GM18508 (cell line): ENCODE data around the gene C16orf92.

Experiments
- ATAC-seq: cut with Tn5 transposase; IDR thresholded peaks from one replicate; pipeline ENCODE4 v1.9.1; 2021; ENCODE audit warnings: moderate number of reproducible peaks; ENCODE audit not compliant: insufficient read depth, unreplicated experiment

Gene C16orf92

GRCh38 chr16:29988346-29989075 lies 34.5 kb upstream of the C16orf92 start:
- no peak for ATAC-seq

GRCh38 chr16:29989111-29989858 lies 33.7 kb upstream of the C16orf92 start:
- ATAC-seq = no peak

- no peak for ATAC-seq
Observed at GRCh38 chr16:29990034-29990433, 33.0 kb upstream of the C16orf92 start.

GRCh38 chr16:29990883-29991570 lies 32.0 kb upstream of the C16orf92 start:
- no peak for ATAC-seq

- no peak for ATAC-seq
Observed at GRCh38 chr16:29991571-29991904, 31.5 kb upstream of the C16orf92 start.

- no peak for ATAC-seq
Observed at GRCh38 chr16:29992344-29992967, 30.5 kb upstream of the C16orf92 start.

GRCh38 chr16:29993191-29993902 lies 29.7 kb upstream of the C16orf92 start:
- no peak for ATAC-seq

- ATAC-seq = no peak
Observed at GRCh38 chr16:29993903-29994599, 28.9 kb upstream of the C16orf92 start.

- ATAC-seq = no peak
Observed at GRCh38 chr16:29994600-29995323, 28.2 kb upstream of the C16orf92 start.

- peak; percentile 20 for ATAC-seq
Observed at GRCh38 chr16:29995324-29995910, 27.6 kb upstream of the C16orf92 start, which contains the start of gene HIRIP3. HIRIP3 (minus strand) TSS chr16:29995617; CDS start chr16:29995605, 12 bp downstream.

GRCh38 chr16:29995911-29996765 lies 26.9 kb upstream of the C16orf92 start, which contains the start of gene INO80E:
INO80E (plus strand) TSS chr16:29996241; CDS start chr16:29996311, 70 bp downstream.
- peak; percentile 62 for ATAC-seq

GRCh38 chr16:29996766-29997250 lies 26.2 kb upstream of the C16orf92 start:
- no peak for ATAC-seq

- no peak for ATAC-seq
Observed at GRCh38 chr16:29999605-30000004, 23.4 kb upstream of the C16orf92 start.

- no peak for ATAC-seq
Observed at GRCh38 chr16:30000735-30001631, 22.0 kb upstream of the C16orf92 start.

GRCh38 chr16:30002614-30003346 lies 20.2 kb upstream of the C16orf92 start:
- no peak for ATAC-seq
